ENCODE results near the gene SPATS2.

Gene SPATS2

GRCh38 chr12:49345825-49346658 is 21.2 kb upstream of the SPATS2 start (continued):
- TF ChIP-seq, protein P1, sequence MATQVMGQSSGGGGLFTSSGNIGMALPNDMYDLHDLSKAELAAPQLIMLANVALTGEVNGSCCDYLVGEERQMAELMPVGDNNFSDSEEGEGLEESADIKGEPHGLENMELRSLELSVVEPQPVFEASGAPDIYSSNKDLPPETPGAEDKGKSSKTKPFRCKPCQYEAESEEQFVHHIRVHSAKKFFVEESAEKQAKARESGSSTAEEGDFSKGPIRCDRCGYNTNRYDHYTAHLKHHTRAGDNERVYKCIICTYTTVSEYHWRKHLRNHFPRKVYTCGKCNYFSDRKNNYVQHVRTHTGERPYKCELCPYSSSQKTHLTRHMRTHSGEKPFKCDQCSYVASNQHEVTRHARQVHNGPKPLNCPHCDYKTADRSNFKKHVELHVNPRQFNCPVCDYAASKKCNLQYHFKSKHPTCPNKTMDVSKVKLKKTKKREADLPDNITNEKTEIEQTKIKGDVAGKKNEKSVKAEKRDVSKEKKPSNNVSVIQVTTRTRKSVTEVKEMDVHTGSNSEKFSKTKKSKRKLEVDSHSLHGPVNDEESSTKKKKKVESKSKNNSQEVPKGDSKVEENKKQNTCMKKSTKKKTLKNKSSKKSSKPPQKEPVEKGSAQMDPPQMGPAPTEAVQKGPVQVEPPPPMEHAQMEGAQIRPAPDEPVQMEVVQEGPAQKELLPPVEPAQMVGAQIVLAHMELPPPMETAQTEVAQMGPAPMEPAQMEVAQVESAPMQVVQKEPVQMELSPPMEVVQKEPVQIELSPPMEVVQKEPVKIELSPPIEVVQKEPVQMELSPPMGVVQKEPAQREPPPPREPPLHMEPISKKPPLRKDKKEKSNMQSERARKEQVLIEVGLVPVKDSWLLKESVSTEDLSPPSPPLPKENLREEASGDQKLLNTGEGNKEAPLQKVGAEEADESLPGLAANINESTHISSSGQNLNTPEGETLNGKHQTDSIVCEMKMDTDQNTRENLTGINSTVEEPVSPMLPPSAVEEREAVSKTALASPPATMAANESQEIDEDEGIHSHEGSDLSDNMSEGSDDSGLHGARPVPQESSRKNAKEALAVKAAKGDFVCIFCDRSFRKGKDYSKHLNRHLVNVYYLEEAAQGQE (tag by site-specific recombination; IDR thresholded peaks at IDR 0.05), result no peak
- TF ChIP-seq ZNF274 (IDR thresholded peaks at IDR 0.05; ENCODE audit: low read length) (no peak), ZNF274 (tag by site-specific recombination; IDR thresholded peaks at IDR 0.05; ENCODE audit: borderline replicate concordance) (no peak), ZNF324 (tag by site-specific recombination; IDR thresholded peaks at IDR 0.05) (0 out of 2 replicates have a peak, but pooled peaks have one; percentile 16), OSR2 (tag by site-specific recombination; IDR thresholded peaks at IDR 0.05) (no peak), GFI1B (tag by site-specific recombination; IDR thresholded peaks at IDR 0.05) (0 out of 2 replicates have a peak, but pooled peaks have one; percentile 16), ZNF830 (tag by site-specific recombination; IDR thresholded peaks at IDR 0.05; ENCODE audit: low read depth) (no peak), ZBTB17 (tag by site-specific recombination; IDR thresholded peaks at IDR 0.05) (0 out of 2 replicates have a peak, but pooled peaks have one; percentile 23), ZNF202 (tag by site-specific recombination; IDR thresholded peaks at IDR 0.05; ENCODE audit: borderline replicate concordance) (no peak), RBAK (tag by site-specific recombination; IDR thresholded peaks at IDR 0.05) (no peak), TRIM28 (IDR thresholded peaks at IDR 0.05; ENCODE audit: borderline replicate concordance, low read length) (no peak), ZBTB20 (tag by site-specific recombination; IDR thresholded peaks at IDR 0.05) (peak; percentile 12; the same call in 1 of the 2 replicates), ZBTB44 (tag by site-specific recombination; IDR thresholded peaks at IDR 0.05) (no peak), BCL11B (tag by site-specific recombination; IDR thresholded peaks at IDR 0.05; ENCODE audit: low read depth) (no peak), KLF1 (tag by site-specific recombination; IDR thresholded peaks at IDR 0.05) (peak; percentile 79), ZNF560 (tag by site-specific recombination; IDR thresholded peaks at IDR 0.05; ENCODE audit: borderline replicate concordance) (no peak), ZNF366 (tag by site-specific recombination; conservative IDR thresholded peaks at IDR 0.05) (peak; percentile 71), ZNF529 (tag by site-specific recombination; IDR thresholded peaks at IDR 0.05; ENCODE audit: insufficient replicate concordance) (no peak), GLIS2 (tag by site-specific recombination; IDR thresholded peaks at IDR 0.05) (peak; percentile 2; the same call in 1 of the 2 replicates), ZNF404 (tag by site-specific recombination; IDR thresholded peaks at IDR 0.05) (no peak), ZFP37 (tag by site-specific recombination; IDR thresholded peaks at IDR 0.05) (no peak), ZNF18 (tag by site-specific recombination; IDR thresholded peaks at IDR 0.05) (no peak), ZNF354C (tag by site-specific recombination; IDR thresholded peaks at IDR 0.05; ENCODE audit: borderline replicate concordance, low read depth) (no peak), REPIN1 (tag by site-specific recombination; IDR thresholded peaks at IDR 0.05; ENCODE audit: low read depth) (peak; percentile 9; the same call in 1 of the 2 replicates), ZNF335 (tag by site-specific recombination; conservative IDR thresholded peaks at IDR 0.05) (peak; percentile 37; the same call in 1 of the 2 replicates), ZFHX2 (tag by site-specific recombination; conservative IDR thresholded peaks at IDR 0.05) (peak; percentile 92), GLI2 (tag by site-specific recombination; IDR thresholded peaks at IDR 0.05; ENCODE audit: borderline replicate concordance, low read depth) (no peak)
- TF ChIP-seq, protein P2, sequence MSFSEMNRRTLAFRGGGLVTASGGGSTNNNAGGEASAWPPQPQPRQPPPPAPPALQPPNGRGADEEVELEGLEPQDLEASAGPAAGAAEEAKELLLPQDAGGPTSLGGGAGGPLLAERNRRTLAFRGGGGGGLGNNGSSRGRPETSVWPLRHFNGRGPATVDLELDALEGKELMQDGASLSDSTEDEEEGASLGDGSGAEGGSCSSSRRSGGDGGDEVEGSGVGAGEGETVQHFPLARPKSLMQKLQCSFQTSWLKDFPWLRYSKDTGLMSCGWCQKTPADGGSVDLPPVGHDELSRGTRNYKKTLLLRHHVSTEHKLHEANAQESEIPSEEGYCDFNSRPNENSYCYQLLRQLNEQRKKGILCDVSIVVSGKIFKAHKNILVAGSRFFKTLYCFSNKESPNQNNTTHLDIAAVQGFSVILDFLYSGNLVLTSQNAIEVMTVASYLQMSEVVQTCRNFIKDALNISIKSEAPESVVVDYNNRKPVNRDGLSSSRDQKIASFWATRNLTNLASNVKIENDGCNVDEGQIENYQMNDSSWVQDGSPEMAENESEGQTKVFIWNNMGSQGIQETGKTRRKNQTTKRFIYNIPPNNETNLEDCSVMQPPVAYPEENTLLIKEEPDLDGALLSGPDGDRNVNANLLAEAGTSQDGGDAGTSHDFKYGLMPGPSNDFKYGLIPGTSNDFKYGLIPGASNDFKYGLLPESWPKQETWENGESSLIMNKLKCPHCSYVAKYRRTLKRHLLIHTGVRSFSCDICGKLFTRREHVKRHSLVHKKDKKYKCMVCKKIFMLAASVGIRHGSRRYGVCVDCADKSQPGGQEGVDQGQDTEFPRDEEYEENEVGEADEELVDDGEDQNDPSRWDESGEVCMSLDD (tag by site-specific recombination; IDR thresholded peaks at IDR 0.05), result peak; percentile 25
- TF ChIP-seq, protein P3, sequence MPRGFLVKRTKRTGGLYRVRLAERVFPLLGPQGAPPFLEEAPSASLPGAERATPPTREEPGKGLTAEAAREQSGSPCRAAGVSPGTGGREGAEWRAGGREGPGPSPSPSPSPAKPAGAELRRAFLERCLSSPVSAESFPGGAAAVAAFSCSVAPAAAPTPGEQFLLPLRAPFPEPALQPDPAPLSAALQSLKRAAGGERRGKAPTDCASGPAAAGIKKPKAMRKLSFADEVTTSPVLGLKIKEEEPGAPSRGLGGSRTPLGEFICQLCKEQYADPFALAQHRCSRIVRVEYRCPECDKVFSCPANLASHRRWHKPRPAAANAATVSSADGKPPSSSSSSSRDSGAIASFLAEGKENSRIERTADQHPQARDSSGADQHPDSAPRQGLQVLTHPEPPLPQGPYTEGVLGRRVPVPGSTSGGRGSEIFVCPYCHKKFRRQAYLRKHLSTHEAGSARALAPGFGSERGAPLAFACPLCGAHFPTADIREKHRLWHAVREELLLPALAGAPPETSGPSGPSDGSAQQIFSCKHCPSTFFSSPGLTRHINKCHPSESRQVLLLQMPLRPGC (tag by site-specific recombination; IDR thresholded peaks at IDR 0.05), result no peak
